ENCODE results near the gene ACAP1. TPM values are rescaled to one million over a fixed set of nuclear protein-coding genes. Genes with fewer than 3 reads are reported as not detected.
A peak's percentile ranks its signal among the peaks of the same experiment; 100 is the strongest.
"Not testable (repeated sequence)": the region's sequence is repeated elsewhere in the genome, so short reads cannot be mapped to it uniquely, and the experiment has no call there.

Gene ACAP1
- total RNA-seq, 2 experiments from 2014 or later, result 727 to 775 TPM

DNA sequence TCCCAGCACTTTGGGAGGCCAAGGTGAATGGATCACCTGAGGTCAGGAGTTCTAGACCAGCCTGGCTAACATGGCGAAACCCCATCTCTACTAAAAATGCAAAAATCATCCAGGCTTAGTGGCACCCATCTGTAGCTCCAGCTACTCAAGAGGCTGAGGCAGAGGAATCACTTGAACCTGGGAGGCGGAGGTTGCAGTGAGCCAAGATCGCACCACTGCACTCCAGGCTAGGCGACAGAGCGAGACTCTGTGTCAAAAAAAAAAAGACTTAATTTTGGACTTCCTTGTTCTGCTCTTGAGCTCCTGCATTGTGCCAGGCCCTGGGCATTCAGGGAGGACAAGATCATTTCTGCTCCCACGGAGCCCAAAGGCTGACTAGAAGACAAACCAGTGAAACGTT, 1.3 kb downstream of the ACAP1 start:
- peak overlapping the region; percentile 97 for H3K27ac Mint-ChIP-seq
- POLR2A ChIA-PET, DNase-seq, H3K27me3 Mint-ChIP-seq, H3K9me3 Mint-ChIP-seq: not testable (repeated sequence)
- peaks cover 39% of the 10 kb centered on the region for H3K36me3 Mint-ChIP-seq (ENCODE audit: low read depth)
- peaks cover 60% of the 10 kb centered on the region for H3K4me1 Mint-ChIP-seq
- CTCF ChIA-PET, result interaction anchor here (0.6 to 3.7 kb wide), 14 partner anchors 11 to 351 kb away, joined by 3 to 29 read pairs (median 4); partner anchors contain the start of genes GPS2, KCTD11, TMEM95 and WRAP53
- peak overlapping the region; percentile 91 for H3K4me3 Mint-ChIP-seq

DNA sequence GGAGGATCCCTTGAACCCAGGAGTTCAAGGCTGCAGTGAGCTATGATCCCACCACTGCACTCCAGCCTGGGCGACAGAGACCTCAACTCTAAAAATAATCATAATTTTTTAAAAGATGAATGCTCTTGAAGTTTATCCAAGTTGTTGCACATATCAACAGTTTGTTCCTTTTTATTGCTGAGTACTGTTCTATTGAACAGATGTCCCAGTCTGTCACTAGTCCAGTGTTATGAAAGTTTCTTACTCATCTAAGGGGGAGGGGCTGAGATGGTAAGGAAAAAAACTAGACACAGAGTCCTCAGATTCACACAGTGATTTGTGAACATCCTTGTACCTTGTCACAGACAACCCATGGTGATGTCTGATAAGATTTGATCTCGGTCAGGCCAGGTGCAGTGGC, 3.9 kb downstream of the ACAP1 start:
- CTCF ChIA-PET, result interaction anchor here (1.5 kb wide), 2 partner anchors 11 to 97 kb away, joined by 3 to 4 read pairs; no protein-coding TSS in a partner anchor

DNA sequence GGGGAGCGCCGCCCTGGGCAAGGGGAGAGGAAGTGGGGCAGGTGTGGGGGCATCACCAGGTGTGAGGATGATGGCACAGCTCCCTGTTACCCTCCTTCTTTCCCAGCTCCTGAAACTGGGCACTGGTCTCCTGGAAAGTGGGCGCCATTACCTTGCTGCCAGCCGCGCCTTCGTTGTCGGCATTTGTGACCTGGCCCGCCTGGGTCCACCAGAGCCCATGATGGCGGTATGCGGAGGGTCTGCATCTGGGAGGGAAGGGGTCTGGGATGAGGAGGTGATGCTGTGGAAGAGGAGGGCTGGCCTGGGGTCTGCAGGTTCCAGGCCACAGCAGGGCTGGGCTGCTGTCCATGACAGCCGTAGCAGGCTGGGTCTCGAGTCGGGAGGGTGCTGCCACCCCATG, 5.5 kb downstream of the ACAP1 start:
- CTCF ChIA-PET, result interaction anchor here (1.0 to 4.2 kb wide), 3 partner anchors 11 to 219 kb away, joined by 3 to 19 read pairs (median 4); partner anchors contain the start of gene NEURL4
- no peak overlapping the region for H3K4me3 Mint-ChIP-seq
- H3K27me3 Mint-ChIP-seq, result no peaks in the 10 kb centered on the region
- peaks cover 41% of the 10 kb centered on the region for H3K4me1 Mint-ChIP-seq
- no peaks in the 10 kb centered on the region for H3K9me3 Mint-ChIP-seq
- no peak for DNase-seq
- H3K27ac Mint-ChIP-seq, result no peak overlapping the region
- POLR2A ChIA-PET, result no interaction called here
- peaks cover 65% of the 10 kb centered on the region for H3K36me3 Mint-ChIP-seq (ENCODE audit: low read depth)

More for the DNA sequence above, 3.9 kb downstream of the ACAP1 start:
- H3K9me3 Mint-ChIP-seq, result no peaks in the 10 kb centered on the region
- H3K4me1 Mint-ChIP-seq, result peaks cover 48% of the 10 kb centered on the region
- peaks cover 55% of the 10 kb centered on the region for H3K36me3 Mint-ChIP-seq (ENCODE audit: low read depth)
- DNase-seq, result no peak
- no peaks in the 10 kb centered on the region for H3K27me3 Mint-ChIP-seq
- POLR2A ChIA-PET, result no interaction called here
- no peak overlapping the region for H3K27ac Mint-ChIP-seq
- no peak overlapping the region for H3K4me3 Mint-ChIP-seq

DNA sequence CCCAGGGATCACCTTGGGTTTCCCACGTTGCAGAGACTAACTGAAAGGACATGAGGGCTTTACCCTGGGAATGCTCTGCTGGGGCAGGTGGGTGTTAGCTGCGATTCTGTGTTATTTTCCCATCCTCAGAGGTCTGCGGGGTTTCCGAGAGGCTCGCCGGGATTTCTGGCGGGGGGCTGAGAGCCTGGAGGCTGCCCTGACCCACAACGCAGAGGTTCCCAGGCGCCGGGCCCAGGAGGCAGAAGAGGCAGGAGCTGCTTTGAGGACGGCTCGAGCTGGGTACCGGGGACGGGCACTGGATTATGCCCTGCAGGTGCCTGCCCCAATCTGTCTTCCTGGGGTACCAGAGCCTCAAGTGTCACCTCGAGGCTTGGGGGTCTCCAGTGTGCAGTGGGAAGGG, 6.9 kb downstream of the ACAP1 start:
- ChIA-PET CTCF (interaction anchor here (0.6 to 4.2 kb wide), 4 partner anchors 12 to 1907 kb away, joined by 3 to 19 read pairs (median 4); partner anchors contain the start of gene NEURL4), POLR2A (no interaction called here)
- Mint-ChIP-seq H3K4me1 (peaks cover 37% of the 10 kb centered on the region), H3K36me3 (ENCODE audit: low read depth) (peaks cover 64% of the 10 kb centered on the region), H3K9me3 (no peaks in the 10 kb centered on the region), H3K27me3 (no peaks in the 10 kb centered on the region), H3K4me3 (no peak overlapping the region), H3K27ac (no peak overlapping the region)
- no peak for DNase-seq

DNA sequence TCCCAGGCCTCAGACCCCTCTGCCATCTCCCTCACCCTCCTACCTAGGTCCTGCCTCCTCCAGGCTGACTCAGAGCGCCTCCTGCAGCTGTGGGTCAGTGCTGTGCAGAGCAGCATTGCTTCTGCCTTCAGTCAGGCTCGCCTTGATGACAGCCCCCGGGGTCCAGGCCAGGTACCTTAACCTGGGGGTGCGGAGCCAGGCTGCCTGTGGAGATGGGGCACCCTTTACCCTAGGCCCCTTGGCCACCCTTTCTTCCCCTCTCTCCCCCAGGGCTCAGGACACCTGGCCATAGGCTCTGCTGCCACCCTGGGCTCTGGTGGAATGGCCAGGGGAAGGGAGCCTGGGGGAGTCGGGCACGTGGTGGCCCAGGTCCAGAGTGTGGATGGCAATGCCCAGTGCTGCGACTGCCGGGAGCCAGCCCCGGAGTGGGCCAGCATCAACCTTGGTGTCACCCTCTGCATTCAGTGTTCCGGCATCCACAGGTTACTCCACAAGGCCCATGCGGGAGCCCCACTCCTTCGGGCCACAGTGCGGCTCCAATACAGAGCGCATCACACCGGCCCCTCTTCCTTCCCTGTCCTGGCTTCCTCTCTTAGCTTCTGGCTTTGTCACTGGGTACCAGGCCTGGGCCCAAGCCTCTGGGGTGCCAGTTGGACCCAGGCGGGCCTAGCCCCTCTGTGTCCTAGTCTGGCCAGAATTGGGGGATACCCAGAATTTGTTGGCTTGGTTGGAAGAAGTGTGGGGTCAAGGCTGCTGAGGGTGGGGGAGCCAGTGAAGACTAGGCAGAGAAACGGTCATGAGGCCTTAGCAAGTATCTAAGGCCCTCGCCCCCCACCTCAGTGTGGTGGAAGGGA, 10.7 kb downstream of the ACAP1 start:
- Mint-ChIP-seq H3K36me3 (ENCODE audit: low read depth) (peaks cover 67% of the 10 kb centered on the region), H3K9me3 (no peaks in the 10 kb centered on the region), H3K4me1 (peaks cover 45% of the 10 kb centered on the region), H3K27me3 (no peaks in the 10 kb centered on the region), H3K4me3 (no peak overlapping the region), H3K27ac (no peak overlapping the region)
- POLR2A ChIA-PET, result interaction anchor here (0.7 kb wide), 1 partner anchor 32 kb away, joined by 3 read pairs; the partner anchor contains the start of gene GPS2
- DNase-seq, result no peak
- CTCF ChIA-PET, result no interaction called here

DNA sequence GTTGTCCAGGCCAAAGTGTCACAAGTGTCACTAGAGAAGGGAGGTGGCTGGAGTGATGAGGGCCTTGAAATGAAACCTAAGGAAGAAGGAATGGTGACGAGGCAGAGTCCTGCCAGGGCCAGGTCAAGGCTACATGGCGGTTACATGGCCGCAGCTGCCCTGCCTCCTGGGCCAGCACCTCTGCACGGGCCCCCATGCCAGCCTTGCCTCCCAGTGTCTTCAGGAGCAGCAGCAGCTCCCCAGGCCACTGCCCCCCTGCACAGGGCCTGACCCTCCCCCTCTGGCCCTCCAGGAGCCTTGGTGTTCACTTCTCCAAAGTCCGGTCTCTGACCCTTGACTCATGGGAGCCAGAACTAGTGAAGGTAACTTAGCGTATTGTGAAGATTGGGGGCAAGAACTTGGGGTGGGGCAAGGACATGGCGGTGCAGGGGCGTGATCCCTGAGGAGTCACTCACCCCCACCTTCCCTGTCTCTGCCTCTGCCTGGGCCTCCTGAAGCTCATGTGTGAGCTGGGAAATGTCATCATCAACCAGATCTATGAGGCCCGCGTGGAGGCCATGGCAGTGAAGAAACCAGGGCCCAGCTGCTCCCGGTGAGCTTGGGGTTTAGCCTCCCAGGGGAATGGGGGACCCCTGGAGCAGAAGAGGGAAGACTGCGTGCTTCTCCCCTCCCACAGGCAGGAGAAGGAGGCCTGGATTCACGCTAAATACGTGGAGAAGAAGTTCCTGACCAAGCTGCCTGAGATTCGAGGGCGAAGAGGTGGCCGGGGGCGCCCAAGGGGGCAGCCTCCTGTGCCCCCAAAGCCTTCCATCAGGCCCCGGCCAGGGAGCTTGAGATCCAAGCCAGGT, 11.5 kb downstream of the ACAP1 start:
- no peak overlapping the region for H3K27ac Mint-ChIP-seq
- H3K27me3 Mint-ChIP-seq, result no peaks in the 10 kb centered on the region
- H3K9me3 Mint-ChIP-seq, result no peaks in the 10 kb centered on the region
- peaks cover 52% of the 10 kb centered on the region for H3K4me1 Mint-ChIP-seq
- POLR2A ChIA-PET, result interaction anchor here (0.8 kb wide), 1 partner anchor 11 kb away, joined by 4 read pairs; the partner anchor contains the start of gene ACAP1
- peaks cover 69% of the 10 kb centered on the region for H3K36me3 Mint-ChIP-seq (ENCODE audit: low read depth)
- CTCF ChIA-PET, result interaction anchor here (1.1 to 4.8 kb wide), 3 partner anchors 11 to 213 kb away, joined by 3 to 29 read pairs (median 4); partner anchors contain the start of gene ACAP1
- H3K4me3 Mint-ChIP-seq, result no peak overlapping the region
- no peak for DNase-seq

DNA sequence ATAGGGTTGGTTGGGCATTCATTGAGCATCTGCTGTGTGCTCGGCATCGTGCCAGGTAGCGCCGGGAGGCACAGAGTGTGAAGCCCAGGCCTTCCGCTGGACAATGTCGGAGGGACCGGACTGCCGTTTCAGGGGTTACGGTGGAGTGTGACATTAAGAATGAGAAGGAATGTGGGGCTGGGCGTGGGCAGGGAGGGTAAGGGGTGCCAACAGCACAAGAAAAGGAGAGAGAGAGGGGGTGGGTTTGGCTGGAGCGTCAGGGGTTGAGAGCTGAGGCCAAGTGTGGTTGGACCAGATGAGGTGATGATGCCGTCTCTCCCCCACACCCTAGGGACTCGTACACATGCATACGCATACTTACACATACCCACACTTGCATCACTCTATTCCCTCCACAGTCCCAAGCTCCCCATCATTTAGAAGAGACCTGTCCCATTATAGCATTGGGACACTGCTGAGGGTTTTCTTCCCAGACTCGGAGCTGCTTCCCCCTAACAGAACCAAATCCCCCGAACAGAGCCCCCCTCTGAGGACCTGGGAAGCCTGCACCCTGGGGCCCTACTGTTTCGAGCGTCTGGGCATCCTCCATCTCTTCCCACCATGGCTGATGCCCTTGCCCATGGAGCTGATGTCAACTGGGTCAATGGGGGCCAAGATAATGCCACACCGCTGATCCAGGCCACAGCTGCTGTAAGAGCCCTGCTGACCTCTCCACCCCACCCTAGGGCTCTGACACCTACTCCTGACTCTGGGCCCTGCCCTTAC, 12.3 kb downstream of the ACAP1 start:
- Mint-ChIP-seq H3K4me3 (no peak overlapping the region), H3K27me3 (no peaks in the 10 kb centered on the region), H3K9me3 (no peaks in the 10 kb centered on the region), H3K36me3 (ENCODE audit: low read depth) (peaks cover 67% of the 10 kb centered on the region), H3K4me1 (peaks cover 56% of the 10 kb centered on the region), H3K27ac (peak overlapping the region; percentile 57)
- DNase-seq, result no peak
- CTCF ChIA-PET, result interaction anchor here (0.7 to 4.8 kb wide), 5 partner anchors 12 to 212 kb away, joined by 3 to 29 read pairs (median 4); partner anchors contain the start of genes ACAP1 and NEURL4
- POLR2A ChIA-PET, result interaction anchor here (0.8 to 1.2 kb wide), 2 partner anchors 12 kb away, joined by 3 to 4 read pairs; partner anchors contain the start of gene ACAP1

DNA sequence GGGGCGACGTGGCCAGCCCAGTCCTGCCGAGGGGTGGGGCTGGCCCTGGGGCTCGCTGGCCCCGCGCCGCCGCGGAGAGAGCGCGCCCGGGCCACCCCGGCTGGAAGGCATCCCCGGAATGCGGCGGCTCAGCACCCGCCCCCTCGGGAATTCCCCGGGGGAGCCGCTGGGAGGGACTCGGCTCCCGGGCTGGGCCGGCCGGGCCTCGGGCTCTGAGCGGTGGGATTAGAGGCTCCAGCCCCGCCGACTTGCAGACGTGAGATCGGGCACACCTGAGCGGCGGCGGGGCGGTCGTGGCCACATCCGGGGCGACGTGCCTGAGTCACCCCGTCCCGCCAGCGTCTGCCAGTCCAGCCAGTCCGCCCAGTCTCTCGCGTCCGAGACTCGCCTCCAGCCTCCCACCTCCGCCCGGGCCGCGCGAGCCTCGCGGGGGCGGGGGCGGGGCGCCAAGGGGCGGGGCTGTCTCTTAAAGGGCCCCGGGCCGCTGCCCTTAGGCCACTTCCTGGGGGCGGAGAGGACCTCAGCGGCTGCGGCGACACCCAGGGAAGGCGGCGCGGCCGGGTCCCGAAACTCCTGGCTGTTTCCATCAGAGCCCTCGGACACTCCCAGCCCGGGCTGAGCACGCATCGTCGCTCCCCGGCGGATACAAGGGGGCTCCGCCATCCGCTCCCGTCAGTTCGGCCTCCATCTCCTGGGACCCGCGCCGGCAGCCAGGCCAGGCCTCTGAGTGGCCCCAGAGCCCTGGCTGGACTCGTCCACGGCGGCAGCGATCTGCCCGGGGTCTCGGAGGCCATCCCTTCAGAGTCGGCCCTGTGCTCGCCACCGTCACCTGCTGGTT, 15.6 kb downstream of the ACAP1 start, which contains the start of gene KCTD11:
Gene KCTD11 (plus strand): TSS at position 498 of the 838 bp plus-strand sequence.
- CTCF ChIA-PET, result interaction anchor here (0.9 to 5.0 kb wide), 8 partner anchors 11 to 84 kb away, joined by 3 to 45 read pairs (median 4); partner anchors contain the start of genes ACAP1, TMEM102 and TMEM256
- peaks cover 70% of the 10 kb centered on the region for H3K4me1 Mint-ChIP-seq

DNA sequence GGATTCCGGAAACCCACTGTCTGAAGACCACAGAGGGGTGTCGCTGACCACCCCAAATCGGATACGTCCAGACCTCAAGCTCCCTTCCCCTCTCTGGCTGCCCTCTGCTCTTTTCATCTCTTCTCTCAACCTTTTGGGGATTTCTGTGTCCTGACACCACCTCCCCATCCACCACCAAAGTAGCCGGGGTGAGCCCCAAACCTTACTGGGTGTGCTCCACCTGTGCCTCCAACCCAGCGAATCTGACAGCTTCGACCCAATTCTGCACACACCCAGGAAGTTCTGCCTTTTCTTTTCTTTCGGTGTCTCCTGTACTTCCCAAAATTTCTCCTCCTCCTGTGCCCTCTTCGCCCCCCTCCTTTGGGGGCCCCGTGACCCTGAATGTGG, 16.2 kb downstream of the ACAP1 start:
- peaks cover 43% of the 10 kb centered on the region for H3K36me3 Mint-ChIP-seq (ENCODE audit: low read depth)
- peak; percentile 26 for DNase-seq

More for the DNA sequence above, 15.6 kb downstream of the ACAP1 start, which contains the start of gene KCTD11:
- no peaks in the 10 kb centered on the region for H3K9me3 Mint-ChIP-seq
- H3K4me3 Mint-ChIP-seq, result peak within 1 kb of the TSS; percentile 64
- DNase-seq, result peak; percentile 76
- no peaks in the 10 kb centered on the region for H3K27me3 Mint-ChIP-seq
- H3K36me3 Mint-ChIP-seq (ENCODE audit: low read depth), result peaks cover 48% of the 10 kb centered on the region
- H3K27ac Mint-ChIP-seq, result peak within 1 kb of the TSS; percentile 84
- POLR2A ChIA-PET, result interaction anchor here (0.5 to 0.6 kb wide), 2 partner anchors 16 to 334 kb away, joined by 3 to 7 read pairs; no protein-coding TSS in a partner anchor

DNA sequence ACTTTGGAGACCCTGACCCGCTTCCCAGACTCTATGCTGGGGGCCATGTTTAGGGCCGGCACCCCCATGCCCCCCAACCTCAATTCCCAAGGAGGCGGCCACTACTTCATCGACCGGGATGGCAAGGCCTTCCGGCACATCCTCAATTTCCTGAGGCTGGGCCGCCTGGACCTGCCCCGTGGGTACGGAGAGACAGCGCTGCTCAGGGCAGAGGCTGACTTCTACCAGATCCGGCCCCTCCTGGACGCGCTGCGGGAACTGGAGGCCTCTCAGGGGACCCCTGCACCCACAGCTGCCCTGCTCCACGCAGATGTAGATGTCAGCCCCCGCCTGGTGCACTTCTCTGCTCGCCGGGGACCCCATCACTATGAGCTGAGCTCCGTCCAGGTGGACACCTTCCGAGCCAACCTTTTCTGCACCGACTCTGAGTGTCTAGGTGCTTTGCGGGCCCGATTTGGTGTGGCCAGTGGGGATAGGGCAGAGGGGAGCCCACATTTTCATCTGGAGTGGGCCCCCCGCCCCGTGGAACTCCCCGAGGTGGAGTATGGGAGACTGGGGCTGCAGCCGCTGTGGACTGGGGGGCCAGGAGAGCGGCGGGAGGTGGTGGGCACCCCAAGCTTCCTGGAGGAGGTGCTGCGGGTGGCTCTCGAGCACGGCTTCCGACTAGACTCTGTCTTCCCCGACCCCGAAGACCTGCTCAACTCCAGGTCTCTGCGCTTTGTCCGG, 16.7 kb downstream of the ACAP1 start:
- peak overlapping the region; percentile 76 for H3K27ac Mint-ChIP-seq
- POLR2A ChIA-PET, result no interaction called here
- H3K4me3 Mint-ChIP-seq, result peak overlapping the region; percentile 61
- CTCF ChIA-PET, result interaction anchor here (1.6 to 5.0 kb wide), 3 partner anchors 23 to 208 kb away, joined by 5 to 45 read pairs (median 6); partner anchors contain the start of gene TMEM102
- no peaks in the 10 kb centered on the region for H3K27me3 Mint-ChIP-seq
- DNase-seq, result no peak
- H3K36me3 Mint-ChIP-seq (ENCODE audit: low read depth), result peaks cover 39% of the 10 kb centered on the region
- peaks cover 65% of the 10 kb centered on the region for H3K4me1 Mint-ChIP-seq
- no peaks in the 10 kb centered on the region for H3K9me3 Mint-ChIP-seq

More for the DNA sequence above, 16.2 kb downstream of the ACAP1 start:
- Mint-ChIP-seq H3K9me3 (no peaks in the 10 kb centered on the region), H3K27me3 (no peaks in the 10 kb centered on the region), H3K4me3 (peak overlapping the region; percentile 61), H3K27ac (peak overlapping the region; percentile 76), H3K4me1 (peaks cover 66% of the 10 kb centered on the region)
- POLR2A ChIA-PET, result interaction anchor here (0.5 kb wide), 1 partner anchor 333 kb away, joined by 7 read pairs; no protein-coding TSS in a partner anchor
- CTCF ChIA-PET, result interaction anchor here (1.6 to 5.0 kb wide), 4 partner anchors 16 to 208 kb away, joined by 5 to 45 read pairs (median 18); partner anchors contain the start of genes ACAP1 and TMEM102

Data from activated CD4-positive, alpha-beta T cell treated with anti-CD3 and anti-CD28 coated beads, Interleukin-2, amount 10 ng/mL, durations not matched to agents 7 days and 5 days (primary cell).